Activated CD4-positive, alpha-beta memory T cell treated with anti-CD3 and anti-CD28 coated beads, Interleukin-2, amount 10 ng/mL, durations not matched to agents 7 days and 5 days (primary cell): Measurements from ENCODE around the gene PANK2. TPM values are rescaled to one million over a fixed set of nuclear protein-coding genes. Genes with fewer than 3 reads are reported as not detected.
"Not testable (repeated sequence)": the region's sequence is repeated elsewhere in the genome, so short reads cannot be mapped to it uniquely, and the experiment has no call there.

ENCODE experiments used
- CTCF ChIA-PET: fragments of 350-600 bp; sonication (Branson Sonifier 250); formaldehyde crosslinking; loops from one replicate; lab custom pipeline; 2021; ENCODE audit warnings: antibody characterized with exemption, inconsistent platforms; lab: Charles Lee
- POLR2A ChIA-PET: fragments of 350-600 bp; sonication (Branson Sonifier 250); formaldehyde crosslinking; loops from one replicate; lab custom pipeline; 2021; ENCODE audit warnings: antibody characterized with exemption; lab: Charles Lee
- DNase-seq: peaks from one replicate; pipeline ENCODE4 v3.0.0-alpha.2; 2020
- H3K27ac Mint-ChIP-seq: one replicate; pipeline ENCODE4 v1.8.0; 2021; ENCODE audit warnings: mild to moderate bottlenecking, mixed read lengths
- H3K27me3 Mint-ChIP-seq: one replicate; pipeline ENCODE4 v1.8.0; 2021; ENCODE audit warnings: mixed read lengths
- H3K36me3 Mint-ChIP-seq: one replicate; pipeline ENCODE4 v1.8.0; 2021; ENCODE audit warnings: low read depth, mixed read lengths
- H3K4me1 Mint-ChIP-seq: one replicate; pipeline ENCODE4 v1.8.0; 2021; ENCODE audit warnings: mixed read lengths
- H3K4me3 Mint-ChIP-seq: one replicate; pipeline ENCODE4 v1.8.0; 2021; ENCODE audit warnings: mild to moderate bottlenecking, mixed read lengths
- H3K9me3 Mint-ChIP-seq: one replicate; pipeline ENCODE4 v1.8.0; 2021; ENCODE audit warnings: mixed read lengths
- total RNA-seq, 2 experiments: library from RNA; stranded (reverse); gene quantifications; one replicate each; pipeline ENCODE4 v1.2.3, GENCODE V29; 2021

Gene PANK2
- total RNA-seq: 10 to 100 TPM; 63.3 to 63.8 TPM

- peak; percentile 99 for DNase-seq
- H3K9me3 Mint-ChIP-seq: no peaks in the 10 kb centered on the region
- peaks cover 61% of the 10 kb centered on the region for H3K36me3 Mint-ChIP-seq
- ChIA-PET POLR2A (interaction anchor here (0.7 to 2.1 kb wide), 9 partner anchors 8 to 223 kb away, joined by 3 to 7 read pairs (median 3); partner anchors contain the start of gene ADISSP), CTCF (interaction anchor here (2.3 kb wide), 1 partner anchor 195 kb away, joined by 8 read pairs; no protein-coding TSS in a partner anchor)
- H3K27ac Mint-ChIP-seq: peak within 1 kb of the TSS; percentile 96
- H3K27me3 Mint-ChIP-seq: no peaks in the 10 kb centered on the region
- H3K4me3 Mint-ChIP-seq: peak within 1 kb of the TSS; percentile 97
- peaks cover 49% of the 10 kb centered on the region for H3K4me1 Mint-ChIP-seq
Observed at GRCh38 chr20:3888622-3889488, at the start of gene PANK2. Gene PANK2 (plus strand): TSS chr20:3889387.

GRCh38 chr20:3840201-3840600, 49.0 kb upstream of the PANK2 start:
- H3K27ac Mint-ChIP-seq, H3K36me3 Mint-ChIP-seq, H3K9me3 Mint-ChIP-seq, H3K4me3 Mint-ChIP-seq, POLR2A ChIA-PET, CTCF ChIA-PET, DNase-seq, H3K27me3 Mint-ChIP-seq: not testable (repeated sequence)
- peaks cover 27% of the 10 kb centered on the region for H3K4me1 Mint-ChIP-seq

GRCh38 chr20:3842348-3842930, 46.7 kb upstream of the PANK2 start:
- peaks cover 37% of the 10 kb centered on the region for H3K4me1 Mint-ChIP-seq
- no peak overlapping the region for H3K27ac Mint-ChIP-seq
- H3K27me3 Mint-ChIP-seq: no peaks in the 10 kb centered on the region
- no peaks in the 10 kb centered on the region for H3K9me3 Mint-ChIP-seq
- ChIA-PET POLR2A (no interaction called here), CTCF (no interaction called here)
- peaks cover 7% of the 10 kb centered on the region for H3K36me3 Mint-ChIP-seq
- H3K4me3 Mint-ChIP-seq: no peak overlapping the region
- no peak for DNase-seq

GRCh38 chr20:3843490-3843889, 45.7 kb upstream of the PANK2 start:
- no peak overlapping the region for H3K4me3 Mint-ChIP-seq
- peaks cover 45% of the 10 kb centered on the region for H3K4me1 Mint-ChIP-seq

GRCh38 chr20:3843990-3844619, 45.1 kb upstream of the PANK2 start:
- H3K4me3 Mint-ChIP-seq, H3K9me3 Mint-ChIP-seq, DNase-seq, H3K27me3 Mint-ChIP-seq, H3K27ac Mint-ChIP-seq: not testable (repeated sequence)
- POLR2A ChIA-PET: interaction anchor here (0.7 kb wide), 1 partner anchor 60 kb away, joined by 3 read pairs; no protein-coding TSS in a partner anchor
- CTCF ChIA-PET: interaction anchor here (1.2 to 2.0 kb wide), 3 partner anchors 10 to 24 kb away, joined by 4 to 9 read pairs (median 5); partner anchors contain the start of gene AP5S1
- Mint-ChIP-seq H3K36me3 (peaks cover 12% of the 10 kb centered on the region), H3K4me1 (peaks cover 46% of the 10 kb centered on the region)

More at GRCh38 chr20:3843490-3843889, 45.7 kb upstream of the PANK2 start:
- peaks cover 11% of the 10 kb centered on the region for H3K36me3 Mint-ChIP-seq
- CTCF ChIA-PET: interaction anchor here (0.7 to 2.0 kb wide), 2 partner anchors 23 kb away, joined by 3 to 9 read pairs; partner anchors contain the start of gene AP5S1
- no peak overlapping the region for H3K27ac Mint-ChIP-seq
- no peaks in the 10 kb centered on the region for H3K9me3 Mint-ChIP-seq
- H3K27me3 Mint-ChIP-seq: no peaks in the 10 kb centered on the region
- no peak for DNase-seq
- POLR2A ChIA-PET: interaction anchor here (0.7 kb wide), 1 partner anchor 60 kb away, joined by 3 read pairs; no protein-coding TSS in a partner anchor

- Mint-ChIP-seq H3K4me1 (peaks cover 38% of the 10 kb centered on the region), H3K27me3 (no peaks in the 10 kb centered on the region), H3K4me3 (peak overlapping the region; percentile 87), H3K27ac (peak overlapping the region; percentile 79), H3K9me3 (no peaks in the 10 kb centered on the region), H3K36me3 (peaks cover 12% of the 10 kb centered on the region)
- no peak for DNase-seq
- CTCF ChIA-PET: interaction anchor here (0.9 kb wide), 1 partner anchor 59 kb away, joined by 3 read pairs; no protein-coding TSS in a partner anchor
- POLR2A ChIA-PET: interaction anchor here (1.1 kb wide), 1 partner anchor 26 kb away, joined by 5 read pairs; the partner anchor contains the start of gene AP5S1
Observed at GRCh38 chr20:3846378-3846739, 42.8 kb upstream of the PANK2 start.

GRCh38 chr20:3846740-3847428, 42.3 kb upstream of the PANK2 start, which contains the start of gene MAVS:
Gene MAVS (plus strand): TSS chr20:3846834. CDS start chr20:3854625, 7,791 bp downstream.
- no peaks in the 10 kb centered on the region for H3K9me3 Mint-ChIP-seq
- POLR2A ChIA-PET: no interaction called here
- CTCF ChIA-PET: interaction anchor here (1.1 kb wide), 1 partner anchor 26 kb away, joined by 3 read pairs; the partner anchor contains the start of gene AP5S1
- H3K27me3 Mint-ChIP-seq: no peaks in the 10 kb centered on the region
- peaks cover 12% of the 10 kb centered on the region for H3K36me3 Mint-ChIP-seq
- H3K4me3 Mint-ChIP-seq: peak within 1 kb of the TSS; percentile 87
- peak; percentile 86 for DNase-seq
- H3K27ac Mint-ChIP-seq: peak within 1 kb of the TSS; percentile 79
- H3K4me1 Mint-ChIP-seq: peaks cover 38% of the 10 kb centered on the region

GRCh38 chr20:3847429-3847940, 41.7 kb upstream of the PANK2 start:
- DNase-seq: no peak
- ChIA-PET POLR2A (no interaction called here), CTCF (interaction anchor here (1.1 kb wide), 1 partner anchor 27 kb away, joined by 3 read pairs; the partner anchor contains the start of gene AP5S1)
- Mint-ChIP-seq H3K9me3 (no peaks in the 10 kb centered on the region), H3K4me3 (peak overlapping the region; percentile 87), H3K36me3 (peaks cover 15% of the 10 kb centered on the region), H3K4me1 (peaks cover 37% of the 10 kb centered on the region), H3K27ac (peak overlapping the region; percentile 79), H3K27me3 (no peaks in the 10 kb centered on the region)

GRCh38 chr20:3848565-3848964, 40.6 kb upstream of the PANK2 start:
- H3K36me3 Mint-ChIP-seq: peaks cover 15% of the 10 kb centered on the region
- H3K4me1 Mint-ChIP-seq: peaks cover 36% of the 10 kb centered on the region
- no peaks in the 10 kb centered on the region for H3K27me3 Mint-ChIP-seq
- no peaks in the 10 kb centered on the region for H3K9me3 Mint-ChIP-seq
- CTCF ChIA-PET: interaction anchor here (1.1 kb wide), 1 partner anchor 10 kb away, joined by 4 read pairs; no protein-coding TSS in a partner anchor
- H3K4me3 Mint-ChIP-seq: peak overlapping the region; percentile 87
- POLR2A ChIA-PET: interaction anchor here (2.3 kb wide), 1 partner anchor 62 kb away, joined by 10 read pairs; the partner anchor contains the start of gene CENPB
- DNase-seq: no peak
- H3K27ac Mint-ChIP-seq: peak overlapping the region; percentile 61

GRCh38 chr20:3854462-3854871, 34.7 kb upstream of the PANK2 start:
- Mint-ChIP-seq H3K9me3 (no peaks in the 10 kb centered on the region), H3K4me1 (peaks cover 6% of the 10 kb centered on the region), H3K36me3 (peaks cover 27% of the 10 kb centered on the region), H3K4me3 (no peak overlapping the region), H3K27me3 (no peaks in the 10 kb centered on the region), H3K27ac (no peak overlapping the region)
- DNase-seq: no peak
- ChIA-PET POLR2A (interaction anchor here (1.2 to 1.8 kb wide), 4 partner anchors 26 to 69 kb away, joined by 3 to 8 read pairs (median 5); partner anchors contain the start of gene AP5S1), CTCF (interaction anchor here (0.6 to 4.7 kb wide), 21 partner anchors 9 to 291 kb away, joined by 3 to 46 read pairs (median 5); partner anchors contain the start of genes ADISSP, AP5S1, CDC25B and CENPB)

GRCh38 chr20:3857405-3857804, 31.8 kb upstream of the PANK2 start:
- ChIA-PET POLR2A (no interaction called here), CTCF (interaction anchor here (0.6 to 4.7 kb wide), 6 partner anchors 12 to 1367 kb away, joined by 3 to 31 read pairs (median 5); partner anchors contain the start of genes ADISSP and AP5S1)
- H3K36me3 Mint-ChIP-seq: peaks cover 40% of the 10 kb centered on the region
- H3K9me3 Mint-ChIP-seq: no peaks in the 10 kb centered on the region
- H3K27me3 Mint-ChIP-seq: no peaks in the 10 kb centered on the region
- no peak overlapping the region for H3K27ac Mint-ChIP-seq
- no peak for DNase-seq
- H3K4me3 Mint-ChIP-seq: no peak overlapping the region
- H3K4me1 Mint-ChIP-seq: peaks cover 3% of the 10 kb centered on the region
